IPS-NIHi11 (cell line): ENCODE results near the gene ISCU.
A peak's percentile ranks its signal among the peaks of the same experiment; 100 is the strongest.
"Not testable (repeated sequence)": the region's sequence is repeated elsewhere in the genome, so short reads cannot be mapped to it uniquely, and the experiment has no call there.

Experiments used
- DNase-seq: peaks from one replicate; pipeline ENCODE4 v3.0.0; 2012; ENCODE audit warnings: mixed read lengths, low spot score

ISCU gene

GRCh38 chr12:108618079-108618952, 55.9 kb downstream of the ISCU start:
- peak; percentile 91 for DNase-seq

- DNase-seq, result not testable (repeated sequence)
These were observed 56.5 kb downstream of the ISCU start for GRCh38 chr12:108618953-108619274.
